Uterus (tissue), 2 donors: ENCODE results near the gene RPLP2.

Source experiments
- POLR2A ChIP-seq, 2 donors: fragments of 450-650 bp; IDR thresholded peaks; one replicate each; pipeline ENCODE4 v1.6.1; 2016; ENCODE audit warnings: antibody characterized with exemption in 2 of 2, mild to moderate bottlenecking in 1 of 2, moderate library complexity in 1 of 2
- TF ChIP-seq, protein P1 (sequence below), 4 experiments: fragments of 200-600 bp in 2 of 4; fragments of 450-650 bp in 2 of 4; sonication (generic) in 2 of 4; IDR thresholded peaks; one replicate each; pipeline ENCODE4 v1.5.1; 2016 to 2019; ENCODE audit warnings: antibody characterized with exemption in 4 of 4, mild to moderate bottlenecking in 2 of 4, moderate library complexity in 1 of 4

GRCh38 chr11:839280-839623 lies 29.5 kb downstream of the RPLP2 start:
- TF ChIP-seq, protein P1, sequence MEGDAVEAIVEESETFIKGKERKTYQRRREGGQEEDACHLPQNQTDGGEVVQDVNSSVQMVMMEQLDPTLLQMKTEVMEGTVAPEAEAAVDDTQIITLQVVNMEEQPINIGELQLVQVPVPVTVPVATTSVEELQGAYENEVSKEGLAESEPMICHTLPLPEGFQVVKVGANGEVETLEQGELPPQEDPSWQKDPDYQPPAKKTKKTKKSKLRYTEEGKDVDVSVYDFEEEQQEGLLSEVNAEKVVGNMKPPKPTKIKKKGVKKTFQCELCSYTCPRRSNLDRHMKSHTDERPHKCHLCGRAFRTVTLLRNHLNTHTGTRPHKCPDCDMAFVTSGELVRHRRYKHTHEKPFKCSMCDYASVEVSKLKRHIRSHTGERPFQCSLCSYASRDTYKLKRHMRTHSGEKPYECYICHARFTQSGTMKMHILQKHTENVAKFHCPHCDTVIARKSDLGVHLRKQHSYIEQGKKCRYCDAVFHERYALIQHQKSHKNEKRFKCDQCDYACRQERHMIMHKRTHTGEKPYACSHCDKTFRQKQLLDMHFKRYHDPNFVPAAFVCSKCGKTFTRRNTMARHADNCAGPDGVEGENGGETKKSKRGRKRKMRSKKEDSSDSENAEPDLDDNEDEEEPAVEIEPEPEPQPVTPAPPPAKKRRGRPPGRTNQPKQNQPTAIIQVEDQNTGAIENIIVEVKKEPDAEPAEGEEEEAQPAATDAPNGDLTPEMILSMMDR (IDR thresholded peaks at IDR 0.05) = no peak
- no peak for TF ChIP-seq POLR2A (IDR thresholded peaks at IDR 0.05)
